Stimulated activated naive CD8-positive, alpha-beta T cell treated with anti-CD3 and anti-CD28 coated beads, Interleukin-15, Interleukin-2, amounts not matched to agents 100 U/mL and 50 U/mL, for 24 hours (primary cell): ENCODE data around the gene SFT2D2.
"Not testable (repeated sequence)": the region's sequence is repeated elsewhere in the genome, so short reads cannot be mapped to it uniquely, and the experiment has no call there.

ENCODE experiments used
- ATAC-seq: fragments of 150-1000 bp; cut with Tn5 transposase; one replicate; pipeline ENCODE4 v1.10.0; 2021
- DNase-seq: peaks from one replicate; pipeline ENCODE4 v3.0.0; 2021

Gene SFT2D2

DNA sequence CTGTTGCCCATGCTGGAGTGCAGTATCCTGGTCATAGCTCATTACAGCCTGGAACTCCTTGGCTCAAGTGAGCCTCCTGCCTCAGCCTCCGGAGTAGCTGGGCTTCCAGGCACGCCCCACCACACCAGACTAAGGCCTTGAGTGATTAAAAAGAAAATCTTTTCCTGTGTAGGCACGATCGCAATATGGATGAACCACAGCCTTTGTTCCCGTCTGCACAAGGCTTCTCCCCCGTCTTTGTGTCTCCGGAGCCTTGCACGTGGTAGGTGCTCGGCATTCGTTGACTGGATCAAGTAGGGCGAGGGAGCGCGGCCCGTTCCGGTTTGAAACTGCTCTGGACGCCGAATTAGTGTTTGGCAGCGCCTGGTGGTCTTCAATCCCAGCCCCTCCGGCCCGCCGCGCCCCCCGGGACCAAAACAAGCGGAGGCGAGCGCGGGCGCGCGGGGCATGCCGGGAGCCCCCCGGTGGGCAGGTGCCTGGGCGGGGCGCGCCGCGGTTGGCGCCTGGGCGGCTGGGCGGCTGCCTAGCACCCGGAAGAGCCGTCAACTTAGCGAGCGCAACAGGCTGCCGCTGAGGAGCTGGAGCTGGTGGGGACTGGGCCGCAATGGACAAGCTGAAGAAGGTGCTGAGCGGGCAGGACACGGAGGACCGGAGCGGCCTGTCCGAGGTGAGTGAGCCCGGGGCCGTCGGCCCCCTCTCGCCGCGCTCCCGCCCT, at the start of gene SFT2D2:
Gene SFT2D2, plus strand, starts transcription at position 529 of the 715 bp plus-strand sequence. Its CDS starts 76 bp downstream, at position 605.
- DNase-seq (peak; percentile 84), ATAC-seq (peak; percentile 94)

DNA sequence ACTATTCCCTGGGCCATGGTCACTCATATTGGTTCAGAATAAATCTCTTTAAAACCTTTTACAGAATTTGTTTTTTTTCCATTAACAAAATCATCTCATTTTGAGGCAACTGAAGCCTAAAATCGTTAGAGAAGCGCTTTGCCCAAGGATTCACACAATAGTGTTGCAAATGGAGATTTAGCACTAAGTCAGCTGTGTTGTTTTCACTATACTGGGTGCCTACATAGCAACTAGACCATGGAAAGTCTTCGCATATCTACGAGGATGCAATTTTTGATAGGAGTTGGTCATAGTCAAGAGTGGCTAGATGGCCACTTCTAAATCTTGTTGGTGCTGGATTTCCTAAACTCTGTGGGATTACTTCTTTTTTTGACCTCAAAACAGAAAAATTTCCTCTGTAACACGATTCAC, 47.6 kb upstream of the SFT2D2 start:
- DNase-seq (no peak), ATAC-seq (no peak)

DNA sequence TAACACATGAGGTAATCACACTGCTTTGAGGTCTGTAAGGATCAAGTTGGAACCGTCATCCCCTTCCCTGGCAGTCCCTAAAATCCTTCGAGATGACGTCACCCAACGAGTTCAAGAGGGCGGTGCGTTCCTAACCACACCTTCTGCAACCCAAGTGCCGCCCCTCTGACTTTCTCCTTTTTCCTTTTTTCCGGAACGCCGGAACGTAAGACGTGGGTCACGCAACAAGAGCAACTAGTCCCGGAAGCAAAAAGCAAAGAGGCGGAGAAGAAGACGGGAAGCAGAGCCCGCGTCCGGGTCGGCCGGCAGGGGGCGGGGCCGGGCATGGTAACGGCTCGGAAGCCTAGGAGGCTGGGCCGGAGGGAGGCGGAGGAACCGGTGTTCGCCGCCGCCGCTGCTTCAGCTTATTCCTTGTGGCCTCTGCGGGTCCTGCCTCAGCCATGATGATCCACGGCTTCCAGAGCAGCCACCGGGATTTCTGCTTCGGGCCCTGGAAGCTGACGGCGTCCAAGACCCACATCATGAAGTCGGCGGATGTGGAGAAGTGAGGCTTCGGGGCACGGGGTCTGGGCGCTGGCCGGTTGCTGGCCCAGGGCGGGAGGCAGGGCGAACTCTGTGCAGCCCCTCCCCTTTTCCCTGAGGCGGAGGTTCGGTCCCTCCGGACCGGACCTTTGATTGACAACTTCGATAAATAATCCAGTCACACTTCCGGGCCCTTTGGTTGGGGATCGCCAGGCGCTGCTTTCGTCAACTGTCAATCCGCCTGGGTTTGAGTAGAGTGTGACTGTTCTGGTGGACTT, 47.0 kb upstream of the SFT2D2 start, which contains the start of gene TIPRL:
Gene TIPRL, plus strand, starts transcription at position 325 of the 800 bp plus-strand sequence. Its CDS starts 116 bp downstream, at position 441.
- ATAC-seq (peak; percentile 92), DNase-seq (peak; percentile 96)

DNA sequence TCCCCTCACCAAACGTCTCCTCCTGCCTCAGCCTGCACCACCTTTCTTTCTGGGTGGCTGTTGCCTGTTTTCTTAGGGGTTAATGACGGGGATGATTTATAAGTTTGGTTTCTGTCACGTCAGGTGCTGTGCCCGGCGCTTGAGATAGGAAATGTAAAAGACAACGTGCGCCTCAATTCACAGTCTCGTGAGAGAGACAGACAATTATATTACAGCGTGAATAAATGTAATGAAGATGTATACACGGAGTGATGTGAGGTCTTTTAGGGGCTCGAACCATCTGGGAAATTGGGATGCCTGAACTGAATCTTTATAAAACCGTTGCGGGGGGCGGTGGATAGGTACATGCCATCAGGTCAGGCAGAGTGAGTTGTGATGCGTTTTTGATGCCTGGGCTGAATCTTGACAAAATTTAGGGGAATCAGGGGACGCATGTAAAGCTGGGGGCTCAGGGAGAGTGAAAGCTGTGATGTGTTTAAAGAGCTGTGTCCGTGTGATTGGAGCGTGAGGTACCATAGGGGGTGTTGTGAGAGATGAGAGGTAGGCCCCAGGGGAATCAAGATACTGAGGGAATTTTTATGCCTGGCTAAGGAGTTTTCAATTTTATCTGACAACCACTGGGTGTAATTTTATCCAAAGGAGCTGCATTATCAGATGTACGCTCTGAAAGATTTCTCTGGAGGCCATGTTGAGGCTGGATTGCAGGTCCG, 46.2 kb upstream of the SFT2D2 start:
- ATAC-seq = no peak

DNA sequence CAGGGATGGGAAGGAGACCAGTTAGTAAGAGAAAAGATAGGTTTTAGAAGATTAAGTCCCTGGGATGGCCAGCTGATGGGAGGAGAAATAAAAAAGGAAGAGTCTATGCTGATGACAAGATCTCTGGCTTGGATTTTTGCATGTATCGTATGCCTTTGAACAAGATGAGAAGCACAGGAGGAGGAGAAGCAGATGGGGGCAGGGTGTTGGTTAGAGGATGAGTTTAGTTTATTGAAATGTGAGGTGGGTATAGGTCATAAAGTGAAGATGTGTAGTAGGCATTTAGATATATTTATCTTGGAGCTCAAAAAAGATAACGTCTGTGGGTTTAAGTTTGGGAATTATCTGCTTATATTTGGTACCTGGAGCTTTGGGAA, 45.7 kb upstream of the SFT2D2 start:
- DNase-seq = no peak
- ATAC-seq = no peak

More for the DNA sequence above, 46.2 kb upstream of the SFT2D2 start:
- DNase-seq = peak; percentile 13

DNA sequence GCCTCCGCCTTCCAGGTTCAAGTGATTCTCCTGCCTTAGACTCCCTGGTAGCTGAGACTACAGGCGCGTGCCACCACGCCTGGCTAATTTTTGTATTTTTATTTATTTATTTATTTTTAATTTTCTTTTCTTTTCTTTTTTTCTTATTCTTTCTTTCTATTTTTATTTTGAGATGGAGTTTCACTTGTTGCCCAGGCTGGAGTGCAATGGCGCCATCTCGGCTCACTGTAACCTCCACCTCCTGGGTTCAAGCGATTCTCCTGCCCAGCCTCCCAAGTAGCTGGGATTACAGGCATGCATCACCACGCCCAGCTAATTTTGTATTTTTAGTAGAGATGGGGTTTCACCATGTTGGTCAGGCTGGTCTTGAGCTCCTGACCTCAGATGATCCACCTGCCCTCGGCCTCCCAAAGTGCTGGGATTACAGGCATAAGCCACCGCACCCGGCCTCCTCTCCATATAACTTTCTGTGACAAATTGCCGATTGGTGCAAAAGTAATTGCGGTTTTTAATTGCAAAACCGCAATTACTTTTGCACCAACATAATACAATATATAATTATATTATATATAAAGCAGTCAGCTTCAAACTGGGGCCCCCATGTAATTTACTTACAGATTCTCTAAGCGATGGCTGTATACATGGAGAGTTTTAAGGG, 44.6 kb upstream of the SFT2D2 start:
- ATAC-seq, DNase-seq: not testable (repeated sequence)

DNA sequence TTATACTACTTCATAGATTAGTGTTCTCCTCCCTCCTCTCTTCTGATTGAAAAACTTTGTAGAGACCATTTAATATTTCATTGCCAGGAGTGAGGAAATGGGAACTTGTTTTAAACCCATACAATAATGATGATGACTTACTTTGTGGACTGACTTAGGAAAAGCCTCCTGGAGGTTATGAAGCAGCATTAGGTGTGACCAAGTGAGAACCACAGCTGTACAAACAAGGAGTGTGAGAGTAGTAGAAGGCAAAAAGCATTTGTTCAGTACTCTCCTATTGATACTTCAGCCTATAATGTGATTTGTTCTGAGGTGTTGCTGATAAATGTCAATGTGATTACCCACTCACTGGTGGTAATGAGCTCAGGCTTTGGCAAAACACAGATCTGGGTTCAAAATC, 38.6 kb upstream of the SFT2D2 start:
- DNase-seq (no peak), ATAC-seq (no peak)

DNA sequence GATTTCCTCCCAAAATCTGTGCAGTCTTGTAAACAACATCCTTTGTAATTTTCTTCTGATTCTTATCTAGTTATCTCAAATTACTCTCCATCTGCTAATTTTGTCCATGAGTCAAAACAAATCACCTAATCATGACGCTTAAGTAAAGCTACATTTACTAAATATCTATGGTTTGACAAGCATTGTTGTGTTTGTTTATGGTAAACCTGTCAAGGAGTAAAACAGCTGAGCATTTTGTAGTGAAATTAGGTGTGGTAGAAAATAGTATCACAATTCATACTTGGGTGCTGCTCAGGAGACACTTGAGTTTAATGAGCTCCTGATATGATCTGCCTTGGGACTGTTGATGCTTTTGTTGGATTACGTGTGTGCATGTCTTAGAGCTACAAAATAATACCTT, 35.4 kb upstream of the SFT2D2 start:
- no peak for ATAC-seq

DNA sequence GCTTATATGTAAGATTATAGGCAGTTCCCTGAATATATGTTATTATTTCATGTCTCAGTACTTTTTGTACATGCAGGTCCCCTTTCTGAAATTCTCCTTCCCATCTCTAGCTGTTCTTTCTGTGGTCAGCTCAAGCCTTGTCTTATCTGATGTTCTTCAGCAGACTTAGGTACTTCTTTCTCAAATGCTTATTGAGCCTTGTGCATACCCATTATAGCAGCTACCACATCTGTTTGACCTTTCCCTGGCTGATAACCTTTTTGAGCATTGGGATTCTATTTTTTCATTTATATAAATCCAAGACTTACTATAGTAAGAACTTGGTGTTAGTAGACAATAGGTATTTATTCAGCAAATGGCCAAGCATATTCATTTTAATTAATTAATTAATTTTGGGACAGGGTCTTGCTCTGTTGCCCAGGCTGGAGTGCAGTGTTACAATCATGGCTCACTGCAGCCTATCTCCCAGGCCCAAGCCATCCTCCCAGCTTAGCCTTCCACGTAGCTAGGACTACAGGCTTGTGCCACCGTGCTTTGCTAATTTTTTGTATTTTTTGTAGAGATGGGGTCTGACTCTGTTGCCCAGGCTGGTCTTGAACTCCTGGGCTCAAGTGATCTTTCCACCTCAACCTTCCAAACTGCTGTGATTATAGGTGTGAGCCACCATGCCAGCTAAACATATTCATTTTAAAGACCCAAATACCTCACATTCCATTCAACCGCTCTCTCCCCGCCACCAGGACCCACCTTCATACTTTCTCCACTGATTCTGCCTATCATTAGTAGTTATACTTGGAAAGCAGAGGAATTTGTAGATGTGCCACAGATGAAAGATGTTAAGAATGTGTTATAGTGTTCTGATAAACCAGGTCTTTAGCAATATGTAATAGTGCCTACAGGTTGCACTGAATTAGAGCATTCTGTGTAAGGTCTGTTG, 30.3 kb upstream of the SFT2D2 start:
- ATAC-seq = no peak
- no peak for DNase-seq

More for the DNA sequence above, 35.4 kb upstream of the SFT2D2 start:
- no peak for DNase-seq

DNA sequence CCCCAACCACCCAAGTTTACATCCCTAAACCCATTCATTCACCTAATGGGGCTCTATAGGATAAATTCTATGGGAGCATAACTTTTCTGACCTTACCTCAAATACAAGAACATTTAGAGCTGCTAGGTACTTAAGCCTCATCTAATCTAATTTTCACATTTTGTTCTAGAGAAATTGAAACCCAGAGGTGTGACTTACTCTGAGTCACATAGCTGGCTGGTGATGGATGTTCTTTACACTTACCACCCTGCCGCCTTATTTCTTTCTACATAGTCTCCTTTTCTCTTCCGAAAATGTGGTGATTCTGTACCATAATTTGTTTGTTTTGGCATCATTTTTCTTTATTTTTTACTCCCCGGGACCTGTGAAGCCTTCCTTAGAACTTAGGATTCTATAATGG, 26.7 kb upstream of the SFT2D2 start:
- no peak for ATAC-seq

DNA sequence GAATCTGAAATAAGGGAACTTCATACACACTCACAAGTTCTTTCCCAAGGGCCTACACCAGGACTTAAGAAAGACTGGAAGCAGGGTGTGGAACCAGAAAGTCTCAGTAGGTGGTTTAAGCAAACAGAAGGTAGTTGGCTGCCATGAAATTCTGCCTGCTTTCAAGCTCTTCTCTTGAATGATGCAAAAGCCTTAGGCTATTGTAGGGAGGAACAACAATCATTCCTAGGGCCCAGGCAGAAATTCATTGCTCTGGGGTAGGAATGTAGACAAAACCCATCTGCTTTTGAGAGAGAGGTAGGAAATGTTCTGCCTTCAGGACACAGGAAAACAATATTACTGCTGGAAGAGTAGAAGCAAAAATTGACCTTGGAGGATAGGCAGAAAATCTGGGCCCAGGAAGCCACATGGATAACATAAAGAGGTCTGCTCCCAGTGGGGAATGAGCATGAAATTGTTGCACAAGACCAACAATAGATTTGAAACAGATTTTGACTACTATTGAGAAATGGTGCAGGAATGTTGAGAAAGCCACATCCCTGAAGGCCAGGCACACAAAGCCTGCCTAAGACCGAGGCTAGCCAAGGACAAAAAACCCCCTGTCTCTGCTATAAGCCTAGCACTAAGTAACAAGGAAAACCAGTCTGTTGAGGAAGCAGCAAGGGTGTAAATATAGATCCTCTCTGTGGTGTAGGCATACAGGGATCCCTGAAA, 22.7 kb upstream of the SFT2D2 start:
- DNase-seq (no peak), ATAC-seq (no peak)

More for the DNA sequence above, 26.7 kb upstream of the SFT2D2 start:
- no peak for DNase-seq

DNA sequence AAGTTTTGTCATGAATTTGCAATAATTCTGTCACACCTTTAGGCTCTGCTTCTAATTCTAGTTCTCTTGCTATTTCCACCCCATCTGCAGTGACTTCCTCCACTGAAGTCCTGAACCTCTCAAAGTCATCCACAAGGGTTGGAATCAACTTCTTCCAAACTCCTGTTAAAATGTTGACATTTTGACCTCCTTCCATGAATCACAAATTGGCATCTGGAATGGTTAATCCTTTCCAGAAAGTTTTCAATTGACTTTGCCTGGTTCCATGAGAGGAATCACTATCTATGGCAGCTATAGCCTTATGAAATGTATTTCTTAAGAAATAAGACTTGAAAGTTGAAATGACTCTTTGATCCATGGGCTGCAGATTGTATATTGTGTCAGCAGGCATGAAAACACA, 19.7 kb upstream of the SFT2D2 start:
- ATAC-seq (no peak), DNase-seq (no peak)

DNA sequence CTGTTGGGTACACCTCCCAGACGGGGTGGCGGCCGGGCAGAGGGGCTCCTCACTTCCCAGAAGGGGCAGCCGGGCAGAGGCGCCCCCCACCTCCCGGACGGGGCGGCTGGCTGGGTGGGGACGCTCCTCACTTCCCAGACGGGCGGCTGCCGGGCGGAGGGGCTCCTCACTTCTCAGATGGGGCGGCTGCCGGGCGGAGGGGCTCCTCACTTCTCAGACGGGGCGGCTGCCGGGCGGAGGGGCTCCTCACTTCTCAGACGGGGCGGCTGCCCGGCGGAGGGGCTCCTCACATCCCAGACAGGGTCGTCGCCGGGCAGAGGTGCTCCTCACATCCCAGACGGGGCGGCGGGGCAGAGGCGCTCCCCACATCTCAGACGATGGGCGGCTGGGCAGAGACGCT, 18.1 kb upstream of the SFT2D2 start:
- ATAC-seq, DNase-seq: not testable (repeated sequence)

DNA sequence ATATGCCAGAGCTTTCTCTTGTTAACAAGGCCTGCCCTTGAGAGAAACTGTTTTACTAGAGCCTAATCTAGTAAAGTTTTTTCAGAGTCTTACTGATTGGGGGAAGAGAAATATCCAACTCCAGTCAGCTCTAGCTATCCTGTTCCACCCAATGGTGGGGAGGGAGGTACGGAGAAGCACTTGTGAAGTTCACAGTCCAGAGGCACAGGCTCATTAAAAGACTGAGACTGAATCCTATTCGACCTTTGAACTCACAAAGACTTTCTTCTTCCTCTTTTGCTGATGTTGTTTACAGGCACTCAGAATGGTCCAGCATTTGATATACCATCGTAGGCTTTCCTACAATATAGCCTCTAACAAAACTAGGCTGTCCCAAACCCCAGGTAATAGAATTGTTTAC, 15.5 kb upstream of the SFT2D2 start:
- ATAC-seq (no peak), DNase-seq (no peak)

DNA sequence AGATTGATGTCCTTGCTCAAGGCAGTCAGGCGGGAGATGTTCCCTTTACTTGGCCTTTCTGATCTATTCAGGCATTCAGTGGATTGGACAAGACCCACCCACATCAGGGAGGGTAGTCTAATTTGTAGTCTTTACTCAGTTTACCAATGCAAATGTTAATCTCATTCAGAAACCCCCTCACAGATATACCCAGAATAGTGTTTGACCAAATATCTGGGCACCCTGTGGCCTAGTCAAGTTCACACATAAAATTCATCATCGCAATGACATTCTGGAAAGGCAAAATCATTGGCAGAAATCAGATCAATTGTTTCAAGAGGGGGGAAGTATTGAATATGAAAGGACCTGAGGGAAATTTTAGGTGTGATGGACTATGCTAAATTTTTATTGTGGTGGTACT, 12.5 kb upstream of the SFT2D2 start:
- ATAC-seq (no peak), DNase-seq (no peak)

DNA sequence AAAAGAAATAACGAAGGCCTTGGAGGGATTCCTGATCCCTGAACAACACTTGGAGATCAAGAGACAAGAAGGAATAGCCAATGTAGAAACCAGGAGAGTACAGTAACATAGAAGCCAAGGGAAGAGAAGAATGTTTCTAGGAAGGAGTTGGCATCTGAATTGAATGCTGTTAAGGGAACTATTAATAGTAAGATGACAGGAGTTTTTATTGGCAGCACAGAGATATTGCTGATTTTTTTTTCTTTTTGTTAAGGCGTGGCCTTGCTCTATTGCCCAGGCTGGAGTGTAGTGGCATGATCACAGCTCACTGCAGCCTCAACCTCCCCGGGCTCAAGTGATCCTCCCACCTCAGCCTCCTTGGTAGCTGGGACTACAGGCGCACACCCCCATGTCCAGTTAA, 9.6 kb upstream of the SFT2D2 start:
- DNase-seq (no peak), ATAC-seq (no peak)

DNA sequence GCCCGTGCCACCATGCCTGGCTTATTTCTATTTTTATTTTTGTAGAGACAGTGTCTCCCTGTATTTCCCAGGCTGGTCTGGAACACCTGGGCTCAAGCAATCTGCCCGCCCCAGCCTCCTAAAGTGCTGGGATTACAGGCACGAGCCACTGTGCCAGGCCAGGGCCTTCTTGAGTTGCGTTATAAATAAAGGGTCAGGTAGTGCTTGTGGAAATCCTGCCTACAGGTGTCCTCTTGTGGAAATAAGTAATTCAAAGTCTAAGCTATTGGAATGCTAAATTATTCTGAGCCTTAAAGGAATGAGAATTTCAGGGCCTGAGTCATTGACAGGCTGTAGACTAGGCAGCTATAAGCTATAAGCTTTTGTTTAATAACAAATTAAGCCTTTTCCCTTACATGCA, 8.1 kb upstream of the SFT2D2 start:
- ATAC-seq (no peak), DNase-seq (no peak)

DNA sequence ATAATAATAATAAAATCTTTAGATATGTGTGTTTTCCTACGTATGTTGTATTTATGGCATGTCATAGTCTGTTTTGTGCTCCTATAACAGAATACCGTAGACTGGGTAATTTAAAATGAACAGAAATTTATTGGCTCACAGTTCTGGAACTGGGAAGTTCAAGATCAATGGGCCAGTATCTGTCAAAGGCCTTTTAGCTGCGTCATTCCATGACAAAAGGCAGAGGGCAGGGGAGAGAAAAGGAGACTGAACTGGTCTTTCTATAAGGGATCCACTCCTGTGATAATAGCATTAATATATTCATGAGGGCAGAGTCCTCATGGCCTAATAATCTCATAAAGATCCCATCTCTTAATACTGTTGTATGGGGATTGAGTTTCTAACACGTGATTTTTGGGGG, 7.1 kb upstream of the SFT2D2 start:
- no peak for ATAC-seq
- no peak for DNase-seq

DNA sequence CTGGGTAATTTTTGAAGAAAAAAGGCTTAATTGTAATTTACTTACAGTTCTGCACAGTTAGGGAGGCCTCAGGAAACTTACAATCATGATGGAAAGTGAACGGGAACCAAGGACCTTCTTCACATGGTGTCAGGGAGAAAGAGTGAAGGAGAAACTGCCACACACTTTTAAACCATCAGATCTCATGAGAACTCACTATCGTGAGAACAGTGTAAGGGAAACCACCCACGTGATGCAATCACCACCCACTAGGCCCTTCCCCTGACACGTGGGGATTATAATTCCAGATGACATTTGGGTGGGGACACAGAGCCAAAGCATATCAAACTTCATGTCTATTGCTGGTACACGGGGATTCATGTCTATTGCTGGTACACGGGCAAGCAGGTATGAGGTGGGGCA, 5.3 kb upstream of the SFT2D2 start:
- DNase-seq (no peak), ATAC-seq (peak; percentile 25)

DNA sequence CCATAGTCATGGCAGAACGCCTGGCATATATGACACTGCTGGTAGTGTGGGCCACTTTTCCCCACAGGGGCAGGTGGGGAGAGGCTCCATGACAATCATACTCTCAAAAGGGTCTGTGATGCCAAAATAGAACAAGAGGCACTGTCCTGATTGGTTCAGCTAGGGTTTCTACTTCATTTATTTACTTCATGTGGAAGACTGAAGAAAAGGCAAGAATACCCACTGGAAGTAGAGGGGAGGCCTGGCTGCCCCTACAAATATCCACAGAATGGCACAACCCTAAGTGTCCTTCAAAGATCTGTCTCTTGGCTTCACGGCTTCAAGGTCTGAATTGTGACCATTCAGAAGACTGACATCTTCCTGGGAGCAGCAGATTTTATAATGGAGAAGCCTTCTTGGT, 4.5 kb upstream of the SFT2D2 start:
- ATAC-seq = no peak
- no peak for DNase-seq
